Activated CD4-positive, alpha-beta T cell treated with anti-CD3 and anti-CD28 coated beads for 1 hour (primary cell): ENCODE results near the gene CARD16.
"Not testable (repeated sequence)": the region's sequence is repeated elsewhere in the genome, so short reads cannot be mapped to it uniquely, and the experiment has no call there.

Experiments
- DNase-seq: peaks from one replicate; pipeline ENCODE4 v3.0.0-alpha.2; 2020

The CARD16 gene

DNA sequence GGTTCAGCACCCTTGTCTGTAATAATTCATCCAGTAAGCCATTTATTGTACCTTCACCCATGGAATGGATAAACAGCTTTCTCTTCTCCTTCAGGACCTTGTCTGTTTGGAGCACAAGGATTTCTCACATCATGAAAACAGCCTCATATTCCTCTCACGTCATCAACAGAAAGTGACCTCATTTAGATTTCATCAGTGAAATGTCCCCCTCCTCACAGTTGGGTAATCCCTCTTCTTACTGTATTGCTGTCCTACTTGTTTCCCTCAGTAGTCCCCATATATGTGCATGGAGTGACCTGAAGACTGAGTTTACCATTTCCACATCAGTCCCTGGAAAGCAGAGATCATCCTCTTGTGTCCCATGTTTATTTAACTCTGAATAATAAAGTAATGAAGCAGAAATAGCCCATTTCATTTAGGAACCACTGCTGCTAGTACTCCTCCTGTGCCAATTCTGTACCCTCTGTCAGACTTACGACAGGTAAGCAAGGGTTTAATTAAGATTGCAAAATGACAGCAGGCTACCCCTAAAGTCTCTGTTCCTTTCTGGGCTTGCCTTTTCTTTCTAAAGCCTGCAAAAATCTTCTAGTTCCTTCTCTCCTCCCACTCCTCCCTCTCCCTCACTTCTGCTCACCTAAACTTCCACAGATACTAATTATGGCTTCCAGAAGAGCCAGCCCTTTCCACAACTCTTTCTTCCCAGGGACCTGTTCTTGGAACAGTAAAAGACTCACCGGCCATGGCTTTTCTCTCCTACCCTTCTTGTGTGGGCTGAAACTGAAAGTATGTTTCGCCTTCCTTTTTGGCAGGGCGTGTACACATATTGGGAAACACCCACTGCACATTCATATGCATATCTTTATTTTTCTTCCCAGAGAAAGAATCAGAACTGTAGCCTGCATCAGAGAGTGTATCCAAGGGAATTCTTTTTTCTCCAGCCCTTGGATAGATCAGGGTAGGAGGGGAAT is at the start of gene CARD16:
TSS of gene CARD16 (minus strand) at position 779 of the 968 bp plus-strand sequence. CDS start at position 741, 38 bp downstream.
- peak; percentile 15 for DNase-seq

DNA sequence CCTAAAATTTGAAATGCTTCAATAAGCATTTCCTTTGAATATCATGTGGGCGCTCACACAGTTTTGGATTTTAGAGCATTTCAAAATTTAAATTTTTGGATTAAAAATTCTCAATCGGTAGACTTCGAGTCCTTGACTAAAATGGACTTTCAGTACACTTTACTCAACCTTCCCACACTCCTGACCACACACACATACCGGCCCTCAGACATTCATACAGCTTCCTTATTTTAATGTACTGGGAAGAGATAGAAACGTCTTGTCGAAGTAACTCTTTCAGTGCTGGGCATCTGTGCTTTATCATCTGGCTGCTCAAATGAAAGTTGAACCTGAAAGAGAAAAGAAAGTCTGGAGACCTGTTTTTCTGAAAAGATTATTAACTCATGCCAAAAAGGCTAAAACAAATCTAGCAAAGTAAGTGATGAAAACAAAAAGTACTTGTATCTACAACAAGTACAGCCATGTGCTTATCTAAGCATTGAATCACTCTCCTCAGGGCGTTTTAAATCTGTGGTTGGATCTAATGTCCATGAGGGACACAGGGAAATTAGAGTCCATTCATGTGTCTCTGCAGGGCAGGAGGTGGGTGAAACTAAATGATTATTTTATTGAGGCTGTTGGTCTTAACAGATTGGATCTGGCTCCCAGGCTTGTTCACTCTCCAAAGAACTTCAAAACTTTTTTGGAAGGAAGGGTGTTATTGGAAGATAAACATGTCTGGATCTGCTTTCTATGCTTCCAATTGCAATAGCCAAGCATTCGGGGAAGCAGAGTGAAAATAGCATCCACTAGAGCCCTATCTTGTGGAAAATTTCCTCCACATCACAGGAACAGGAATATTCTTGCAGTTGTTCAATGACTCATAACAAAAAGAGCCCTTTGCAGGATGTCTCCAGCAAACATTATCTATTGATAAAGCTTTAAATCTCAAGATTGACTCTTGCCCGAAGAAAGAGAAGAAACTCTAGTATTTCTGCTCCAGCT is 47.4 kb upstream of the CARD16 start:
- DNase-seq, result no peak

DNA sequence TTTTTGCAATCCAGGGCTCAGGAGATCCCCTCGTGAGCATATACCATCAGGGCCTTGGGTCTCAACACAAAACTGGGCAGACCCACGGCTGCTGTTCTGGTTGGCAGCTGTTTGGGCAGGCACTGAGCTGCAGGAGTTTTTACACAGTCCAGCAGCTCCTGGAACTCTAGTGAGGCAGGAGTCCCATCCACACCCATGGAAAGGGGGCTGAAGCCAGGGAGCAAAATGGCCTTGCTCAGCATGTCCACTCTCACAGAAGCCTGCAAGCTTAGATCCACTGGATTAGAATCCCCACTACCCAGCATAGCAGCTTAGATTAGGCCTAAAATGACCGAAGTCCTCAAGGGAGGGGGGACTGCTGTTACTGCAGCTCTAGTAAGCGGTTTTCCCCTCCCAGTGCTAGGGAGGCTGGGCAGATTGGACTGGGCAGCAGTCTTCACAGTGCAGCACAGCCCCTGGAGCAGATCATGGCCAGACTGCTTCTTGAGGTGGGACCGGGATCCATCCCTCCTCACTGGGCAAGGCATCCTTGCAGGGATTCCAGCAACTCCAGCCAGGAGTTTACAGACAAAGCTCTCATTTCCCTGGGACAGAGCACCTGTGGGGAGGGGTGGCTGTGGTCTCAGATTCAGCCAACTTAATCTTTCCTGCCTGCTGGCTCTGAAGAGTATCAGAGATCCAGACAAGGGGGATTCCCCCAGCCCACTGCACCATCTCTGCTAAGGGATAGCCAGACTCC is 36.4 kb upstream of the CARD16 start:
- no peak for DNase-seq

DNA sequence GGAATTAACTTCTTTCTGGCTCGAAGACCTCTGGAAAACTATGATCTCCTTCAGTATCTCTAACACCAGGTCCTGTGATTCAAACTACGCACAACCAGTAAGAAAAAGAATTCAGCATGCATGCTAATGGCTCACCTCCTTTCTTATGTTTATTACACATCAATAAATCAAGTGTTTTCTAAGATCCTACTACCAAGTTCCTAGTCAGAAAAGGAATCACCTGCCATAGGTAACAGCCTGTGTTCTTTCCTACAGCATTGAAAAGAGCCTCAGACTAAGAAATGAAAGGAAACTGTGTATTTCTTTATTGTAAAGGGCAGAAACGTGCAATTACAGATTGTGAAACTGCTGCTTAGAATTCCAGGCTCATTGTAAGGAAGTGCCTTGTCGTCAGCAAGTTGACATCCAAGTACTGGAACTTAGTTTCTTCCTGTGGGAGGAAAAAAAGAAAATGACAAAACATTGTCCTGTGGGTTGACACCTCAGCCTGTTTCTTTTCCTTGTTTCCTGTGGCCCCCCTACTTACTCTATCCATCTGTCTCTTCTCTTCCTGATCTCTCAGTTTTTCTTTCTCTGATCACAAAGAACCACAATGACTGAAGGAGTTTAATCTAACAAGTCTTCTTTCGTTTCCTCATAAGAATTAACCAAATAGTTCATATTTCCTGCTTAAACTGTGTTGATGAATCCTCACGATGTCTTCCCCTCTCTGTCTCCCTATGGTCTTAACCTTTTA is 35.2 kb upstream of the CARD16 start:
- DNase-seq, result not testable (repeated sequence)

DNA sequence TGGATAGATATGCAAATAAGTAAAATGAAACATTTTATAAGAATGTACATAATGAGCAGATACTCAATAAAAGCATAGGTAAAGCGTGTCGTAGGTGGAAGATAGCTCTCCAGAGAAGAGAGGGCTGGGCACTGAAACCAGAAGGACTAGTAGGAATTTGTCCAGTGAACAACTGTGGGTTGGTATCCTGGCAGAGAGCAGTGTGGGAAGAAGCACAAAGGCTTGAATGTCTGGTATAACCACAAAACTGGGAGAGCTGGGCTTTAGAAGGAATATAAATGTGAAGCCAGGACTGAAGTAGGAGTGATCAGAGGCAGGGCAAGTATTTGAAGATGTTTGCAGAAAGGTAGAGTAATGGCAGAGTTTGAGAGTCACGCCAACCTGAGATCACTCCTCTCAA is 33.1 kb upstream of the CARD16 start:
- DNase-seq, result no peak

DNA sequence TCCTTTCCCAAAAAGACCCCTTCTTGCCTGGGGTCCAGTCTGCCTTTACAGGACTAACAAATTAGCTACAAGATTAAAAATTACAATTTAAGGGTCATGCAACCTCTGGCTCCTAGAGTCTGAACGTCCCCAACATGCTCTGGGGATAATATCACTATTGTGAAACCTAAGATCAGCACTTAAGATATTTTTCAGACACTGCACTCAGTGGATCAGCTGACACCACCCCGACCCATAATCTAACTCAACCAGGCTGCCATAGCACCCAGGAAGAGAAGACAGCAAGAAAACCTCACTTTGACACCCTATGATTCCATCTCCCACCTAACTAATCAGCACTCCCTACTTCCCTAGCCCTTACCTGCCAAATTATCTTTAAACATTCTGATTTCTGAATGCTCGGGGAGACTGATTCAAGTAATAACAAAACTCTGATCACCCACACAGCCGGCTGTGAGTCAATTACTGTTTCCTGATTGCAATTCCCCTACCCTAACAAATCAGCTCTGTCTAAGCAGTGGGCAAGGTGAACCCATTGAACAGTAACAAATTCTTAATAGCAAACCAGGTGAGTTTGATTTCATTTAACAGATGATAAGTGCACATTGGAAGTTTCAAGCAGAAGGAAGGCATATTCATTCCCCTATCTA is 32.1 kb upstream of the CARD16 start:
- not testable (repeated sequence) for DNase-seq

DNA sequence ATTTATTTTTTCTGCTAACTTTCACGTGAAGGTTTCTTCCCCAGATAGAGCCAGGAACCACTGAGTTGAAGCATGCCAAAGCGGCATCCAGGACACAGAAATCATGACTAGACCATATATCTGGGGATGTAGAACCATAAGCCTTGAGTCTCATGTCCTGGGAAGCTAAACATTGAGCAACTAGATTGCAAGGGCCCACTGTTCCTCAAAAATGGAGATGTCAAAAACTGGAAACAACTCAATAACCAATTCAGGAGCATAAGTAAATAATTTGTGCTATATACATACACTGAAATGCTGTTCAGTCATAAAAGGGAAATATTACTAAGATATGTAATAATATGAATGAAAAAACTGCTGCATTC is 29.0 kb upstream of the CARD16 start:
- no peak for DNase-seq

DNA sequence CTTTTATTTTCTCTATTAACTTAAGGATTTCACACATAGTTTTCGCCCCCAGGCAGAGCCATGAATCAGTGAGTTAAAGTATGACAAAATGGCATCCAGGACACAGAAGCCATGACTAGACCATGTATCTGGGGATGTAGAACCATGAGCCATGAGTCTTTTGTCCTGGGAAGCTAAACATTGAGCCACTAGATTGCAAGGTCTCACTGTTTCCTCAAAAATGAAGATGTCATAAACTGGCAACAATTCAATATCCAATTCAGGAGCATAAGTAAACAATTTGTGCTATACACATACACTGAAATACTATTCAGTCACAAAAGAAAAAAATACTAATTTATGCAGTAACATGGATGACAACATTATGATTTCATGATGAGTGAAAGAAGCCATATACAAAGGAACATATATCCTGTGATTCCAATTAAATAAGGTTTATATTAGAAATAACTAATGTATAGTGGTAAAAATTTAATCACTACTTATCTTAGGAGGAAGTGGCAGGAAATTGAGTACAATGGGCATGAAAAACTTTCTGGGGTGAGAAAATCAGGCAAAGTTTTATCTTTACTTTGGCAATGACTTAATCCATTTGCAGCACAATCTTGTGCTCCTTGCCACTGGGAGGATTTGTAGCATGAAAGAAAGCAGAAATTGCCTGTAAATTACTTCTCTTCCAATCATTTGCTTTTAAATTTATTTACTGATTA is 28.5 kb upstream of the CARD16 start:
- no peak for DNase-seq

DNA sequence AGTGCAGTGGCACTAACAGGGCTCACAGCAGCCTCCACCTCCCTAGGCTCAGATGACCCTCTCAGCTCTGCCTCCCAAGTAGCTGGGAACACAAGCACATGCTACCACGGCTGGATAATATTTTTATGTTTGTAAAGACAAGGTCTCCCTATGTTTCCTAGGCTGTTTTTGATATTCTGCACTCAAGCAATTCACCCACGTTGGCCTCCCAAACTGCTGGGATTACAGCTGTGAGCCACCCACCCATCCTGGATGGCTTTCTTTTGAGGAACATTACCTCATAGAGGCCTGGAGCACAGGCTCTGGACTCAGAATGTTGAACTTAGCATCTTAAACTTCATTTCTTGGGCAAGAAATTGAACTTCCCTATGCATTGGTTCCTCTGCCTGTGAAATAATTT is 26.9 kb upstream of the CARD16 start:
- not testable (repeated sequence) for DNase-seq

DNA sequence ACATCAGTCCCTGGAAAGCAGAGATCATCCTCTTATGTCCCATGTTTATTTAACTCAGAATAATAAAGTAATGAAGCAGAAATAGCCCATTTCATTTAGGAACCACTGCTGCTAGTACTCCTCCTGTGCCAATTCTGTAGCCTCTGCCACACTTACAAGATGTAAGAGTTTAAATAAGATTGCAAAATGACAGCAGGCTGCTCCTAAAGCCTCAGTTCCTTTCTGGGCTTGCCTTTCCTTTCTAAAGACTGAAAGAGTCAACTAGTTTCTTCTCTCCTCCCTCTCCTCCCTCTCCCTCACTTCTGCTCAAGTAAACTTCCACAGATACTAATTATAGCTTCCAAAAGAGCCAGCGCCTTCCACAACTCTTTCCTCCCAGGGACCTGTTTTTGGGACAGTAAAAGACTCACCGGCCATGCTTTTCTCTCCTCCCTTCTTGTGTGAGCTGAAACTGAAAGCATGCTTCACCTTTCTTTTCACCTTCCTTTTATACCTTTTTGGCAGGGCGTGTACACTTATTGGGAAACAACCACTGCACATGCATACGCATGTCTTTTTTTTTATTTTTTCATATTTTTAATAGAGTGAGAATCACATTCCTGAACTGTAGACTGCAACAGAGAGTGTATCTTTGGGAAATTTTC is 26.1 kb upstream of the CARD16 start:
- no peak for DNase-seq

DNA sequence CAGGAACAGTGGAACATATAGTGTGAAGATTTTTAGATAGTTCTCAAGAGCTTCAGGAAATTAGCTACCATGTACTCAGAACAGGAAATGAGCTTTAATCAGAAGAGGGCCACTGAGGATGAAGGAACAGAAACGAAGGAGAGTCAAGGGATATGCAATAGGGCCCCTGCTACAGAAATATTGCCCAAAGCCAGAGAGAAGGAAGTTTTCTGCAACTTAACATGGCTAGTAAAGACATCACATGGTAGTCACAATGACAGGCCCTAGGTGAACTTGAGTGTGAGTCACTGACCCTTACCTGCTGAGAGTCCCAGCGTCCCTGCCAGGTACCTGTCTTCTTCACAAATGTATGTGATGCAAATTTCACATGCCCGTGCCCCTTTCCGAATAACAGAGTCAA is 25.2 kb upstream of the CARD16 start:
- DNase-seq, result no peak

DNA sequence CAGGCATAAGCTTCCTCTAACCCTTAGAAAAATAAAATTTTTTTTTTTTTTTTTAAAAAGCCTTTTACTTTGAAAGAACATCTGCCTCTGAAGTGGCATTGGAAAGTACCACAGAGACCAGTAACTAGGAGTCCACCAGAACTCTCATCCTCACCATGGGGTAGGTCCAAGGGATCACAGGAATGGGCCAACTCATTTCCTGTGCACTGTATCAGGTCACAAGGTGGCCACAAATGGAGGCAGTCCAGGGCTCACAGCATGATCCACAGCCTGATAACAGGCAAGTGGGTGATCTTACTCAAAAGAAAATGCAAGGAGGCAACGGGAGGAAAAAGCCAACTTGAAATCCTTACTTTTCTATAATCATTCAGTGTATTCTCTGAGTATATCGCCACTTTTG is 24.6 kb upstream of the CARD16 start:
- not testable (repeated sequence) for DNase-seq

DNA sequence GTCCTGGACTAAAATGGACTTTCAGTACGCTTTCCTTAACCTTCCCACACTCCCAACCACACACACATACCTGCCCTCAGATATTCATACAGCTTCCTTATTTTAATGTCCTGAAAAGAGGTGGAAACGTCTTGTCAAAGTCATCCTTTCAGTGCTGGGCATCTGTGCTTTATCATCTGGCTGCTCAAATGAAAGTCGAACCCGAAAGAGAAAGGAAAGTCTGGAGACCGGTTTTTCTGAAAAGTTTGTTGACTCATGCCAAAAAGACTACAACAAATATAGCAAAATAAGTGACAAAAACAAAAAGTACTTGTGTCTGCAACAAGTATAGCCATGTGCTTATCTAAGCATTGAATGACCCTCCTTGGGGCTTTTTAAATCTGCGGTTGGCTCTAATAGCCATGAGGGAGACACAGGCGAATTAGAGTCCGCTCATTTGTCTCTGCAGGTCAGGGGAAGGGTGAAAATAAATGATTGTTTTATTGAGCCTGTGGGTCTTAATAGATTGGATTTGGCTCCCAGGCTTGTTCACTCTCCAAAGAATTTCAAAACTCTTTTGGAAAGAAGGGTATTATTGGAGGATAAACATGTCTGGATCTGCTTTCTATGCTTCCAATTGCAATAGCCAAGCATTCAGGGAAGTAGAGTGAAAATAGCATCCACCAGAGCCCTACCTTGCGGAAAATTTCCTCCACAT is 18.3 kb upstream of the CARD16 start:
- DNase-seq, result not testable (repeated sequence)

DNA sequence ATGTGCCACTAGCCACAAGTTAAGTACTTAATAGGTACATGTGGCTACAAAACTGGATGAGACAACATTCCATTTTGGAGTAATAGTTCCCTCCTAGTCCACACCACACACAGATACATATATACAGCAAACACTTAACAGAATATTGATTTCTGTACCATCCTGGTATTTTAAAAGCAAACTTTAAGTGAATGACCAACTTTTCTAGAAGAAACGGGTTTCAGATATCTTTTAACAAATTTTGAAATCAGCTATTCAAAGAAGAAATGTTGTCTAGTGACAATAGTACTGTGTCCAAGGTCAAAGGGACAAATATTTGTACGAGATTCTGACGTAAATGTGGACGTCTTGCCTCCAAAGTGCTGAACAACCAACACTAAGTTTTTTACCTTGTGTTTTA is 12.3 kb upstream of the CARD16 start:
- DNase-seq, result no peak

DNA sequence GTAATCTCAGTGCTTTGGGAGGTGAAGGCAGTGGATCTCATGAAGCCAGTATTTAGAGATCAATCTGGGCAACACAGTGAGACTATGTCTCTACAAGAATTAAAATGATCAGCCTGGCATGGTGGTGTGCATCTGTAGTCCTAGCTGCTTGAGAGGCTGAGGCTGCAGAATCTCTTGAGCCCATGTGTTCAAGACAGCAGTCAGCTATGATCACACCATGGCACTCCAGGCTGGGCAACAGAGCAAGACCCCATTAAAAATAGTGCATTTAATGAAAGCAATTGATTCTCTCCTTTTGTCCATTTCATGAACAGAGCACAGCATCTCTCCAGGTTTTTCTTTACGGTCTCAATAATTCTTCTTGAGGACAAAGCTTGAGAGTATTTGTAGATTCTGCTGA is 11.3 kb upstream of the CARD16 start:
- DNase-seq, result no peak

DNA sequence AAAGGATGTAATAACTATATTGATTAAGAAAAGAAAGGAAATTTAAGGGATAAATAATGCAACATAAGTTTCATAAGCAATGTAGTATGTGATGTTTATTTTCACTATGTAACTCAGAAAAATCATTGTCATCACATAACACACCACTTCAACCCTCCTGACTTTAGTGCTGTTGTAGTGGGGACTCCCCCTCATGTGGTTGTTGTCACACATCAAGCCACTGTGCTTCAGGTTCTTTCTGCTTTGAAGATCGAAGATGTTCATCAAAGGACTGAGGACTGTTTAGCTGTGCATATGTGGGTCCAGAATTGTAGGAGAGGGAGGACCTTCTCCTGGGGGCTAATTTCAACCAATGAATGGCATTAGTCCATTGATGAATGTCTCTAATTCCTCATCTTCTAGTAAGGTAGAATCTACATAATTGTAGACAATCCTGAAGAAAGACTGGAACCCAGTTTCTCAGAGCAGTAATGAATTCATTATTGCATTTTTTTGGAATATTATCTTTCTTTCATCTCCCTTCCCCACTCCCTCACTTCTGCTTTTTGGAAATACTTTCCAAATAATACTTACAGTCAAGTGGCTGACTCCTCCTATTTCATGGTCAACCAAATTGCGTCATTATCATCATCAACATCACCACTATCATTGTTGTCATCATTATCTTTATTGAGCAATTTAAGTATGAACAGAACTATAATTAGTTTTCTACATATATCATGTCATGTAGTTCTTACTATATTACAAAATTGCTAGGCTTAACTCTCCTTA is 9.8 kb upstream of the CARD16 start:
- DNase-seq, result no peak

DNA sequence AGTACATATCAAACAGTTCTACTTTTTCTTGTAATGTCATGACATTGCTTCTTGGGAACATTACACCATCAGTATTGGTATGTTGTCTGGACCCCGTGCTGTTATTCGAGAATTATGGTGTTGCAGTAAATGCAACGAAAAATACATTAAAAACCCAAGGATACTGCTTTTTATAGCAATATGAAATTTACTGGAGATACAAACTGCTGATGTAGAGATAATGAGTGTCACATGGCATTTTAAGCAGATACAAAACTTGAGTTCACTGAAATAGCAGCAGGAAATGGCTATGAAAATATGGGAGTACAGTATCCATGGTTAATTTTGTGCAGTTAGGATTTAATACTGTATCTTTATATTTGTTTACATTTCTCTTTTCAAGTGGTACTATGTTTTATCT is 7.4 kb upstream of the CARD16 start:
- DNase-seq, result no peak

DNA sequence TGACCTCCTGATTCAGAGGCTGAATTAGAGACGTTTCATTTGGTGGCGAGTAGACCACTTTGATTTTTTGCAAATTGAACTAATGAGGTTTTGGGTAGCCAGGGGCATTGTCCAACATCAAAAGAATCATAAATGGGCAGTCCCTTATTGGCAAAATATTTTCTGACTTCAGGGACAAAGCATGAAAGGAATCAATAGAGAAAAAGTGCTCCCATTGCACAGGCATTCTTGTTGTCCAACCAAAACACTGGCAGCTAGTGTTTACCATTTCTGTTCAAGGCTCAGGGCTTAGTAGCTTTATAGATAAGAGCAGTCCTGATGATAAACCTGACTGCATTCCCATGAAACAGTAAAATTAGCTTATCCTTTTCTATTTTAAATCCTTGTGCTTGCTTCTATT is 6.4 kb upstream of the CARD16 start:
- no peak for DNase-seq

DNA sequence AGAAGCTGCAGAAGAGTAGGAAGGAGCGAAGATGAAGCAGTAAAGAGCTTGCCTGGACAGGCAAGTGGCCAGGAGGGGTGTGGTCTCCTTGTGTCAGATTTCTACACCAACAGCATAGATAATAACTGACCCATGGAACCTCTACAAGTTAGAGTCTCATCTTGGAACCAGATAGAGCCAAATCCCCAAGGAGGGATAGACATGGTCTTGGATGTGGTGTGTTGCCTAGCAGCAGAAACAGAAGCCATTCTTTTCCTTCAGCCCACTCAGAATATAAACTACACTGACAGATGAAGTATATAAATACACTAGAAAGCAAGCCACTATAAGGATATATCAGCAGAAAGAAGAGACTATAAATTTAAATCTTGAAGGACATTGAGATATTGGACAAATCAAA is 4.3 kb upstream of the CARD16 start:
- DNase-seq, result no peak
